Type B pancreatic cell (in vitro differentiated cells): Measurements from ENCODE around the gene GCFC2. TPM values are rescaled to one million over a fixed set of nuclear protein-coding genes. Genes with fewer than 3 reads are reported as not detected.
A peak's percentile ranks its signal among the peaks of the same experiment; 100 is the strongest.
"Not testable (repeated sequence)": the region's sequence is repeated elsewhere in the genome, so short reads cannot be mapped to it uniquely, and the experiment has no call there.

ENCODE experiments used
- DNase-seq: peaks from one replicate; pipeline ENCODE4 v3.0.0; 2021; ENCODE audit warnings: mixed read lengths; ENCODE audit not compliant: unreplicated experiment; ENCODE audit errors: extremely low spot score
- H3K27ac Mint-ChIP-seq: 2 replicates; pipeline ENCODE4 v1.8.0; 2021; ENCODE audit warnings: mild to moderate bottlenecking, mixed read lengths
- H3K27me3 Mint-ChIP-seq: 2 replicates; pipeline ENCODE4 v1.8.0; 2021; ENCODE audit warnings: mixed read lengths
- H3K36me3 Mint-ChIP-seq: 2 replicates; pipeline ENCODE4 v1.8.0; 2021; ENCODE audit warnings: mixed read lengths
- H3K4me1 Mint-ChIP-seq: one replicate; pipeline ENCODE4 v1.8.0; 2021; ENCODE audit warnings: mixed read lengths; ENCODE audit not compliant: unreplicated experiment
- H3K4me3 Mint-ChIP-seq: 2 replicates; pipeline ENCODE4 v1.8.0; 2021; ENCODE audit warnings: mild to moderate bottlenecking, mixed read lengths
- H3K9me3 Mint-ChIP-seq: 2 replicates; pipeline ENCODE4 v1.8.0; 2021; ENCODE audit warnings: mixed read lengths
- CTCF ChIP-seq: fragments of 200-600 bp; sonication (generic); conservative IDR thresholded peaks from 2 replicates; pipeline ENCODE4 v1.5.0; 2021; ENCODE audit warnings: antibody characterized with exemption, mild to moderate bottlenecking
- total RNA-seq: library from RNA; stranded (reverse); gene quantifications from 2 replicates; pipeline ENCODE4 v1.2.1, GENCODE V29; 2021; ENCODE audit warnings: low replicate concordance

The GCFC2 gene
- total RNA-seq, 1 donor from 2014 or later, result 19.8 TPM

GRCh38 chr2:75680402-75680801 is 30.3 kb downstream of the GCFC2 start:
- Mint-ChIP-seq H3K27ac (no peak overlapping the region), H3K4me3 (no peak overlapping the region), H3K9me3 (no peaks in the 10 kb centered on the region), H3K4me1 (no peaks in the 10 kb centered on the region), H3K27me3 (no peaks in the 10 kb centered on the region), H3K36me3 (peaks cover 26% of the 10 kb centered on the region)
- TF ChIP-seq CTCF, result no peak
- DNase-seq, result no peak

- Mint-ChIP-seq H3K4me1 (no peaks in the 10 kb centered on the region), H3K27ac (no peak overlapping the region)
Observed at GRCh38 chr2:75679556-75679955, 31.2 kb downstream of the GCFC2 start.

GRCh38 chr2:75676464-75676863 is 34.3 kb downstream of the GCFC2 start:
- no peak for TF ChIP-seq CTCF
- H3K4me1 Mint-ChIP-seq, result no peaks in the 10 kb centered on the region
- no peak overlapping the region for H3K4me3 Mint-ChIP-seq

More at GRCh38 chr2:75679556-75679955, 31.2 kb downstream of the GCFC2 start:
- no peaks in the 10 kb centered on the region for H3K9me3 Mint-ChIP-seq
- DNase-seq, result no peak
- peaks cover 20% of the 10 kb centered on the region for H3K36me3 Mint-ChIP-seq
- no peak overlapping the region for H3K4me3 Mint-ChIP-seq
- no peaks in the 10 kb centered on the region for H3K27me3 Mint-ChIP-seq
- no peak for TF ChIP-seq CTCF

GRCh38 chr2:75675908-75676307 is 34.8 kb downstream of the GCFC2 start:
- DNase-seq, result no peak
- Mint-ChIP-seq H3K36me3 (peaks cover 22% of the 10 kb centered on the region), H3K4me1 (no peaks in the 10 kb centered on the region), H3K27me3 (no peaks in the 10 kb centered on the region), H3K4me3 (no peak overlapping the region), H3K9me3 (no peaks in the 10 kb centered on the region), H3K27ac (no peak overlapping the region)
- no peak for TF ChIP-seq CTCF

More at GRCh38 chr2:75676464-75676863, 34.3 kb downstream of the GCFC2 start:
- Mint-ChIP-seq H3K9me3 (no peaks in the 10 kb centered on the region), H3K27me3 (no peaks in the 10 kb centered on the region), H3K36me3 (peaks cover 16% of the 10 kb centered on the region), H3K27ac (no peak overlapping the region)
- DNase-seq, result no peak

- DNase-seq, H3K27me3 Mint-ChIP-seq, H3K4me3 Mint-ChIP-seq, H3K4me1 Mint-ChIP-seq, H3K27ac Mint-ChIP-seq, H3K9me3 Mint-ChIP-seq: not testable (repeated sequence)
- peaks cover 25% of the 10 kb centered on the region for H3K36me3 Mint-ChIP-seq
Observed at GRCh38 chr2:75675423-75675822, 35.3 kb downstream of the GCFC2 start.

- H3K27ac Mint-ChIP-seq, result peak overlapping the region; percentile 34
- peak overlapping the region; percentile 9 for H3K4me3 Mint-ChIP-seq
- no peak for DNase-seq
- TF ChIP-seq CTCF, result no peak
- peaks cover 30% of the 10 kb centered on the region for H3K36me3 Mint-ChIP-seq
- peaks cover 6% of the 10 kb centered on the region for H3K4me1 Mint-ChIP-seq
- no peaks in the 10 kb centered on the region for H3K27me3 Mint-ChIP-seq
- H3K9me3 Mint-ChIP-seq, result no peaks in the 10 kb centered on the region
Observed at GRCh38 chr2:75667884-75668283, 42.8 kb downstream of the GCFC2 start.
